Esophagus muscularis mucosa (tissue), 3 donors: ENCODE data around the gene KRTAP10-4.

ENCODE experiments used
- CTCF ChIP-seq, 3 experiments: fragments of 200-600 bp in 2 of 3; fragments of 450-650 bp in 1 of 3; sonication (generic) in 2 of 3; IDR thresholded peaks; one replicate each; pipeline ENCODE4 v1.5.1; 2017 to 2019; ENCODE audit warnings: antibody characterized with exemption in 3 of 3, mild to moderate bottlenecking in 2 of 3, moderate library complexity in 1 of 3
- POLR2A ChIP-seq: fragments of 450-650 bp; IDR thresholded peaks from one replicate; pipeline ENCODE4 v1.6.1; 2017; ENCODE audit warnings: antibody characterized with exemption, moderate library complexity, mild to moderate bottlenecking, low read depth

DNA sequence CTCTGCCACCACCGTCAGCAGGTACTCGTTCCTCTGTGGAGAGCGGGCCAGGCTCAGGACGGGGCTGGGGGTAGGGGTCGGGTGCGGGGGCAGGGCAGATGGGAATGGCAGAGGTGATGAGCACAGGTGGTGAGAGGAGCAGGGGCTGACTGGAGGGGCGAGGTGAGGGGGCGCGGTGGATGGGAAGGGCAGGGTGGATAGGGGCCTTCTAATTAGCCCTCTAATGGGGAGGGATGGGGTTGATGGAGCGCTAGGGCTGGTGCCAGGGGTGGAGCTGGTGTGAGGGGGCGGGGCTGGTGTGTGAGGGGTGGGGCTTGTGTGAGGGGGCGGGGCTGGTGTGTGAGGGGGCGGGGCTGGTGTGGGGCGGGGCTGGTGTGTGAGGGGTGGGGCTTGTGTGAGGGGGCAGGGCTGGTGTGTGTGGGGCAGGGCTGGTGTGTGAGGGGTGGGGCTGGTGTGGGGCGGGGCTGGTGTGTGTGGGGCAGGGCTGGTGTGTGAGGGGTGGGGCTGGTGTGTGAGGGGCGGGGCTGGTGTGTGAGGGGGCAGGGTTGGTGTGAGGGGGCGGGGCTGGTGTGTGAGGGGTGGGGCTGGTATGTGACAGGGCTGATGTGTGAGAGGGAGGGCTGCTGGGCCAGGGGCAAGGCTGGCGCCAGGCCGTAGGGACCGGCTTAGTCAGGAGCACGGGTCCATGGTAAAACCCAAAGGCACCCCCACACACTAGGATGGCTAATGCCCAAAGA is 39.5 kb upstream of the KRTAP10-4 start:
- no peak for TF ChIP-seq CTCF (IDR thresholded peaks at IDR 0.05)
- TF ChIP-seq POLR2A: no peak
